ENCODE data around the gene TNFAIP8L3.
"Not testable (repeated sequence)": the region's sequence is repeated elsewhere in the genome, so short reads cannot be mapped to it uniquely, and the experiment has no call there.

The TNFAIP8L3 gene

DNA sequence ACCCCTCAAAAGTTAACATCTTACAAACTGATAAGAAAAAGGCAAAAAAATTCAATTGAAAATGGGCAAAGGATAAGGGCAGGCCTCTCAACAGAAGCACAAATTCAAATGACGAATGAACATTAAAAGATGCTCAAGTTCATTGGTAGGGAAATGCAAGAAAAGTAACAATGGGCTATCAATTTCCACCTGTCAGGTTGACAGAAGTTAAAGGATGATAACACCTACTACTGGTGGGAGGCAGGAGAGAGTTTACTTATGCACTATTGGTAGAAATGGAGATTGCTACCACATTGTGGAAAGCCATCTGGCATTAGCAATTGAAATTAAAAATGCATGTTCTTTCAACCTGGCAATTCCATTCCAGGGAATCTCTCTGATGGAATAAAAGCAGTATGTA, 35.6 kb upstream of the TNFAIP8L3 start:
- Histone ChIP-seq H3K27ac (ENCODE audit: low read depth, low read length) (no peak overlapping the region), H3K4me3 (ENCODE audit: low read length) (no peak overlapping the region), H3K4me1 (ENCODE audit: control insufficient read depth, insufficient read depth, low read length) (no peaks in the 10 kb centered on the region), H3K9ac (ENCODE audit: low read length) (no peak overlapping the region), H3K27me3 (ENCODE audit: control insufficient read depth, insufficient read depth, low read length) (no peaks in the 10 kb centered on the region), H3K36me3 (ENCODE audit: control insufficient read depth, insufficient read depth, low read length) (no peaks in the 10 kb centered on the region)

- Histone ChIP-seq H3K27me3 (ENCODE audit: control insufficient read depth, insufficient read depth, low read length) (no peaks in the 10 kb centered on the region), H3K4me3 (ENCODE audit: low read length) (no peak overlapping the region), H3K4me1 (ENCODE audit: control insufficient read depth, insufficient read depth, low read length) (no peaks in the 10 kb centered on the region), H3K9ac (ENCODE audit: low read length) (no peak overlapping the region), H3K27ac (ENCODE audit: low read depth, low read length) (no peak overlapping the region), H3K36me3 (ENCODE audit: control insufficient read depth, insufficient read depth, low read length) (no peaks in the 10 kb centered on the region)
These were observed 35.0 kb upstream of the TNFAIP8L3 start for GRCh38 chr15:51129535-51130188.

GRCh38 chr15:51128701-51129100, 34.0 kb upstream of the TNFAIP8L3 start:
- Histone ChIP-seq H3K4me1 (ENCODE audit: control insufficient read depth, insufficient read depth, low read length) (no peaks in the 10 kb centered on the region), H3K27ac (ENCODE audit: low read depth, low read length) (no peak overlapping the region), H3K36me3 (ENCODE audit: control insufficient read depth, insufficient read depth, low read length) (no peaks in the 10 kb centered on the region), H3K27me3 (ENCODE audit: control insufficient read depth, insufficient read depth, low read length) (no peaks in the 10 kb centered on the region), H3K4me3 (ENCODE audit: low read length) (no peak overlapping the region), H3K9ac (ENCODE audit: low read length) (no peak overlapping the region)

DNA sequence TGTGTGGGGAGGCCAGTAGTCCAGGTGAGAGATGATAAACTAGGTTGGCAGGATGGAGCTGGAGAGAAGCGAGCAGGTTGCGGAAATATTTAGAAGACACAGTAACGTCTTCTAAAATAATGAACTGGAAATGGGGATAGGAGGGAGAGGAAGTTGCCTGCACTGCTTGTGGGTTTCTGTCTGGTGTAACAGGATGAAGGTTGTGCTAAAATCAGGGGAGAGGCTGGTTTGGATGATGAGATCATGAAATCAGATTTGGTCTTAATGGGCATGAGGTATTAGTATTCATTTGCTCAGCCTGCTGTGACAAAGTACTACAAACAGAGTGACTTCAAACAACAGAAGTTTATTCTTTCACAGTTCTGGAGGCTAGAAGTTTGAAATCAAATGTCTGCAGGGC, 32.1 kb upstream of the TNFAIP8L3 start:
- no peaks in the 10 kb centered on the region for H3K36me3 ChIP-seq (ENCODE audit: control insufficient read depth, insufficient read depth, low read length)

DNA sequence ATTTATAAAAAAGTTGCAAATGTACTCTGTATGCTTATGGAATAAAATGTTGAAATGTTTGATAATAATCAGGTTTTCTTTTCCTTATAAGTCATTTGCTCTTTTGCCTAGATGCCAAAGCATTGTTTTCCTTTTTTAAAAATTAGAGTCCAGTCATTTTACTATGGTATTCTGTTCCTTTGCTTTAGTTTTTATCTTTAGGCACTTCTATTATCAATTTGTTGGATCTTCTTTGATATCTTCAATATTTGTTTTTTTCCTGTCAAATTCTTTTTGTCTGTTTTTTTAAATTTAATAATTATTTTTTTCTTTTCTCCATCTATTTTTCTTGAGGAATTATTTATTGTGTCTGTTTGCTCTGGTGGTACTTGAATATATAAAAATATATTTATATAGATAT, 28.3 kb upstream of the TNFAIP8L3 start:
- not testable (repeated sequence) for H3K27me3 ChIP-seq (ENCODE audit: control insufficient read depth, insufficient read depth, low read length); H3K36me3 ChIP-seq (ENCODE audit: control insufficient read depth, insufficient read depth, low read length); H3K27ac ChIP-seq (ENCODE audit: low read depth, low read length); H3K9ac ChIP-seq (ENCODE audit: low read length); H3K4me1 ChIP-seq (ENCODE audit: control insufficient read depth, insufficient read depth, low read length); H3K4me3 ChIP-seq (ENCODE audit: low read length)

More for the DNA sequence above, 32.1 kb upstream of the TNFAIP8L3 start:
- H3K27ac ChIP-seq (ENCODE audit: low read depth, low read length): no peak overlapping the region
- no peaks in the 10 kb centered on the region for H3K4me1 ChIP-seq (ENCODE audit: control insufficient read depth, insufficient read depth, low read length)
- H3K4me3 ChIP-seq (ENCODE audit: low read length): no peak overlapping the region
- H3K9ac ChIP-seq (ENCODE audit: low read length): no peak overlapping the region
- no peaks in the 10 kb centered on the region for H3K27me3 ChIP-seq (ENCODE audit: control insufficient read depth, insufficient read depth, low read length)

GRCh38 chr15:51121631-51122225, 27.0 kb upstream of the TNFAIP8L3 start:
- Histone ChIP-seq H3K27me3 (ENCODE audit: control insufficient read depth, insufficient read depth, low read length) (no peaks in the 10 kb centered on the region), H3K36me3 (ENCODE audit: control insufficient read depth, insufficient read depth, low read length) (no peaks in the 10 kb centered on the region), H3K27ac (ENCODE audit: low read depth, low read length) (no peak overlapping the region), H3K4me3 (ENCODE audit: low read length) (no peak overlapping the region), H3K9ac (ENCODE audit: low read length) (no peak overlapping the region), H3K4me1 (ENCODE audit: control insufficient read depth, insufficient read depth, low read length) (no peaks in the 10 kb centered on the region)

- no peak overlapping the region for H3K27ac ChIP-seq (ENCODE audit: low read depth, low read length)
- no peaks in the 10 kb centered on the region for H3K4me1 ChIP-seq (ENCODE audit: control insufficient read depth, insufficient read depth, low read length)
- H3K27me3 ChIP-seq (ENCODE audit: control insufficient read depth, insufficient read depth, low read length): no peaks in the 10 kb centered on the region
- H3K9ac ChIP-seq (ENCODE audit: low read length): no peak overlapping the region
- no peaks in the 10 kb centered on the region for H3K36me3 ChIP-seq (ENCODE audit: control insufficient read depth, insufficient read depth, low read length)
- no peak overlapping the region for H3K4me3 ChIP-seq (ENCODE audit: low read length)
These were observed 26.4 kb upstream of the TNFAIP8L3 start for GRCh38 chr15:51121118-51121517.

DNA sequence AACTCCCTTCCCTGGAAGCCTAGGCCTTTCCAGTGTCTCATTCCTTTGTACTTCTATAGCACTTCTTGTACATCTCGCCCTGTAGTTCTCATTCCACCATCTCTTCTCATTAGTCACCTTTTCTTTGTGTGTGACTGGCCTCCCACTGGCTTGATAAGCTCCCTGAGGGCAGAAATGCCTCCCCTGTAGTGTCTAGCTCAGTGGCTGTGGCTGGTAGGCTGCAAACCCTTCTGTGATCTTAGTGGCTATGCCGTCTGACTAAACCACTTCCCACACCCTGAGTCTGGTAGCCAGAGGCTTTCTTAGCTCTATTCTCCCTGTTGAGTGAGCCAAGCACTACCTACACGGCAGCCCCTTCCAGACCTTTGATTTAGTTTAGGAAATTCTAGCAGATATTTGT, 24.4 kb upstream of the TNFAIP8L3 start:
- Histone ChIP-seq H3K4me3 (ENCODE audit: low read length) (no peak overlapping the region), H3K27ac (ENCODE audit: low read depth, low read length) (no peak overlapping the region), H3K4me1 (ENCODE audit: control insufficient read depth, insufficient read depth, low read length) (no peaks in the 10 kb centered on the region), H3K27me3 (ENCODE audit: control insufficient read depth, insufficient read depth, low read length) (no peaks in the 10 kb centered on the region), H3K9ac (ENCODE audit: low read length) (no peak overlapping the region), H3K36me3 (ENCODE audit: control insufficient read depth, insufficient read depth, low read length) (no peaks in the 10 kb centered on the region)

- no peak overlapping the region for H3K4me3 ChIP-seq (ENCODE audit: low read length)
- no peaks in the 10 kb centered on the region for H3K27me3 ChIP-seq (ENCODE audit: control insufficient read depth, insufficient read depth, low read length)
- no peaks in the 10 kb centered on the region for H3K4me1 ChIP-seq (ENCODE audit: control insufficient read depth, insufficient read depth, low read length)
- no peak overlapping the region for H3K27ac ChIP-seq (ENCODE audit: low read depth, low read length)
- H3K36me3 ChIP-seq (ENCODE audit: control insufficient read depth, insufficient read depth, low read length): no peaks in the 10 kb centered on the region
- no peak overlapping the region for H3K9ac ChIP-seq (ENCODE audit: low read length)
These were observed 22.6 kb upstream of the TNFAIP8L3 start for GRCh38 chr15:51117270-51117669.

DNA sequence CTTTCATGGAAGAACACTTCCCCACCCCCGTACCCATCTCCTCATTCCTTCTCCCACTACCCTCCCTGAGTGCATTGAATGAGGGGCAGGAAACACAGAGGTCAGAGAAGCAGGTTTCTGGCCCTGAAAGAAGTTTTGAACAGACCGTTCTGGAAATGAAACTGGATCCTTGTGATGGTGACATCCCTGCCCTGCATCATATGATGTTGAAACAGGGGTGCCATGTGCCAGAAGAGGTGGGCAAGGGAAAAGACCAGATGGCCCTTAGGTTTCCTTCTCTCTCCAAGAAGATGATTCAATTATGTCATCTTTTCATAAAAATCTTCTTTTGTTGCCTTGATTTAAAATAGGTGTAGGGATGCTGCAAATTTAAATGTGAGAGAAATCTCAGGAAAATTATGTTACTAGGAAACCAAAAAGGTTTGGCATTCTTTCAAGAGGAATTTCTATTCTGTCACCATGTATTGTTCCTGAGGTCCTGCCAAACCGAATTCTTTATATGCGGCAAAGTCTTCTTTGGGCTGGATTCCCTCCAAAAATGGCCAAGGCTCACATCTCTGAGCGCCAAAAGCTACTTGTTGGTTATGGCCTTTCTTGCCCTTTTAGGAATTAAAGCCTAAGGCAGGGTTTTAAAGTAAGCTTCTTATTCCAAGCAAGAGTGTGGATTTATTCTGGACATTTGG, 19.9 kb upstream of the TNFAIP8L3 start:
- H3K27ac ChIP-seq (ENCODE audit: low read depth, low read length): no peak overlapping the region

DNA sequence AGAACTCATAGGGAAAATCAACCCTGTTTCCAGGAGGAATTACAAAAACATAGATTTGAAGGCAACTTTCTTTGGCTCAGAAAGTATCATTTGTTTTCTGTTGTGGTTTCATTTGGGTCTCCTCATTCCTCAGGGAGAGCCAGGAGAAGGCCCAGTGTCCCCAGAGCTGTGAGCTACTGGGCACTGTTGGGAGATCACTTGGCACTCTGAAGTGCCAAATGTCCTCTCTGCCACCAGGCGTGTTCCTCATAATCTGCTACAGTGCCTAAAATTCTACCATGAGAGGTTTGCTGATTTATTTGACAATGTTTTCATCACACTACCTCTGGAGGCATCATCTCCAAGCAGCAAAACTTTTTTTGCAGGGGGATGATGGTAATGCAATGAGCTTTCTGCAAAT, 17.4 kb upstream of the TNFAIP8L3 start:
- Histone ChIP-seq H3K4me3 (ENCODE audit: low read length) (no peak overlapping the region), H3K27me3 (ENCODE audit: control insufficient read depth, insufficient read depth, low read length) (no peaks in the 10 kb centered on the region), H3K27ac (ENCODE audit: low read depth, low read length) (no peak overlapping the region), H3K4me1 (ENCODE audit: control insufficient read depth, insufficient read depth, low read length) (no peaks in the 10 kb centered on the region), H3K36me3 (ENCODE audit: control insufficient read depth, insufficient read depth, low read length) (no peaks in the 10 kb centered on the region), H3K9ac (ENCODE audit: low read length) (no peak overlapping the region)

More for the DNA sequence above, 19.9 kb upstream of the TNFAIP8L3 start:
- Histone ChIP-seq H3K36me3 (ENCODE audit: control insufficient read depth, insufficient read depth, low read length) (no peaks in the 10 kb centered on the region), H3K9ac (ENCODE audit: low read length) (no peak overlapping the region), H3K4me1 (ENCODE audit: control insufficient read depth, insufficient read depth, low read length) (no peaks in the 10 kb centered on the region), H3K27me3 (ENCODE audit: control insufficient read depth, insufficient read depth, low read length) (no peaks in the 10 kb centered on the region), H3K4me3 (ENCODE audit: low read length) (no peak overlapping the region)

GRCh38 chr15:51111061-51111460, 16.4 kb upstream of the TNFAIP8L3 start:
- Histone ChIP-seq H3K4me3 (ENCODE audit: low read length) (no peak overlapping the region), H3K4me1 (ENCODE audit: control insufficient read depth, insufficient read depth, low read length) (no peaks in the 10 kb centered on the region), H3K36me3 (ENCODE audit: control insufficient read depth, insufficient read depth, low read length) (no peaks in the 10 kb centered on the region), H3K27me3 (ENCODE audit: control insufficient read depth, insufficient read depth, low read length) (no peaks in the 10 kb centered on the region), H3K27ac (ENCODE audit: low read depth, low read length) (no peak overlapping the region), H3K9ac (ENCODE audit: low read length) (no peak overlapping the region)

- Histone ChIP-seq H3K27me3 (ENCODE audit: control insufficient read depth, insufficient read depth, low read length) (no peaks in the 10 kb centered on the region), H3K27ac (ENCODE audit: low read depth, low read length) (no peak overlapping the region), H3K36me3 (ENCODE audit: control insufficient read depth, insufficient read depth, low read length) (no peaks in the 10 kb centered on the region), H3K4me1 (ENCODE audit: control insufficient read depth, insufficient read depth, low read length) (no peaks in the 10 kb centered on the region), H3K4me3 (ENCODE audit: low read length) (no peak overlapping the region), H3K9ac (ENCODE audit: low read length) (no peak overlapping the region)
These were observed 15.5 kb upstream of the TNFAIP8L3 start for GRCh38 chr15:51110171-51110570.
